Stimulated activated CD4-positive, alpha-beta T cell treated with anti-CD3 and anti-CD28 coated beads, Interleukin-1b, Interleukin-23, amount 100 ng/mL, for 48 hours (primary cell): ENCODE results near the gene TOR1A.
A peak's percentile ranks its signal among the peaks of the same experiment; 100 is the strongest.
"Not testable (repeated sequence)": the region's sequence is repeated elsewhere in the genome, so short reads cannot be mapped to it uniquely, and the experiment has no call there.

Experiments used
- DNase-seq: peaks from one replicate; pipeline ENCODE4 v3.0.0-alpha.2; 2020

TOR1A gene

DNA sequence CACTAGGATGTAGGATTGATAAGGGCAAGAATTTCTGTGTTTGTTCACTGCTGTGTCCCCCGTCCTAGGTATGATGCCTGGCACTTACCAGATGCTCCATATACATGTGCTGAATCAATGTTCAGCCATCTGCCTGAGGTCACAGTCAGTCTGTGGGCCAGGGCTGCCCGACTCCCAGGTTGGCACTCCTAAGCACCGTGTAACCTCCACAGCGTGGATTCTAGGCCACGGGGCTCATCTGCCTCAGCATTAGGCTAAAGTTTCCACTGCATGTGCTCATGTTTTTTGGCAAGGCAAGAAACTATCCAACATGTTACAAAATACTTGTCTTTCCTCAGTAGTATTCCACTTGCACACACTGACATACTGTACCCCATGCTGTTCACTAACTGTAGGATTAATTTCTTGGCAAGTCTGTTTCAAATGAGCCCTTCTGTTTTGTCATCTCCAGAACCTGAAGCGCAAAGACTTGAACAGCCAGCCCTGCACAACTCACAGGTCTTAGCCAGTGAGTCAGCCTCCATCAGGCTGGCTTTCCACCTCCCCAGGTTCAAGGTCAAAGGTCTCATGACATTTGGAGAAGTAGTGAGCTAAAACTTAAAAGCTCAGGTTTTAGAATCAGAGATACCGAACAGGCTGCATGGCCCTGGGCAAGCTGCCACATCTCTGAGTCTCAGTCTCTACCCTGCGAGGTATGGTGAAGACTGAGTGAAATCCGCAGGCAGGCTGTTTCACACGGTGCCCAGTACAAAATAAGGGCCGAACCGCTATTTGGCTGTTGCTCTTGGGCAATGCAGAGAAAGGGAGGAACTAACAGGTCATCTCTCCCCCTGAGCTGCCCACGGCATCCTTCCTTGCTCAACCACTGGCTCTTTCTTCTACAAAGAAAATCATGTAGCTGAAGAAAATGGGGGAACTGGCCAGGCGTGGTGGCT is 7.2 kb downstream of the TOR1A start:
- no peak for DNase-seq

- DNase-seq, result no peak
These were observed 8.7 kb downstream of the TOR1A start for GRCh38 chr9:129815278-129815677.

- no peak for DNase-seq
These were observed 9.3 kb downstream of the TOR1A start for GRCh38 chr9:129814432-129815223.

DNA sequence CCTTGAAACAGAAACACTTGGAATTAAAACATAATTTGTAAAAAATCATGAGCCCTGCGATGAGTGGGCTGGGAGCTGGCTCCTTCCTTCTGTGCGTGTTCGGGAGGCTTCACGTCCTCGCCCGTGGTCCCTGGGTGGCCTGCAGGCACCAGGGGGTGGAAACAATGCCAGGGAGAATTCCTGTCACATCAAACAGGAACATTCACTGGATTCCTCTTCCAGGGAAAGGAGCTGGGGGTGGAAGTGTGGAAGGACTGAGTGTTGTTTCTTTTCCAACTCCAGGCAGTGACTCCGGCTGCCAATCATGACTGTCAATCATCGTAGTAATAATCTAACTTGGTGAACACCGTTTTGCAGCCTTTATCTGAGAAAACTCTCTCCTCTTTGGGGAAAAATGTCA is 10.3 kb downstream of the TOR1A start:
- DNase-seq, result no peak

- no peak for DNase-seq
These were observed 11.6 kb downstream of the TOR1A start for GRCh38 chr9:129812385-129812784.

- no peak for DNase-seq
These were observed 12.0 kb downstream of the TOR1A start for GRCh38 chr9:129811967-129812363.

DNA sequence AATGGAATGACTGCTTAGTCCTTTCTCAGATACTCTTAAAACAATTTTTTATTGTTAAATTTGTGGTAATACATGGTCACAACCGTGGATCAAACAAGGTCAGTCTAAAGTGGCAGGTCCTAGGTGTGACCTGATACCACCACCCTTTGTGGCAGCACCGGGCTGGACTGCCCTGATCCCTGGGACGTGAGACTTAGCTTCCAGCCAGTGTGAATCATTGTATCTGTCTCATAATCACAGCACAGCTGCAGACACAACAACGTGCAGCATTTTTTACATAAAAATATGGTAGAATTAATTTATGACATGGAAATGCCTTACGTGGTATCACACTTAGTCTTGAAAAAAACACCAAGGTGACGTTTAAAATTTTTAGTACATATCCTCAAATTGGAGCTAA is 13.1 kb downstream of the TOR1A start:
- DNase-seq, result no peak

DNA sequence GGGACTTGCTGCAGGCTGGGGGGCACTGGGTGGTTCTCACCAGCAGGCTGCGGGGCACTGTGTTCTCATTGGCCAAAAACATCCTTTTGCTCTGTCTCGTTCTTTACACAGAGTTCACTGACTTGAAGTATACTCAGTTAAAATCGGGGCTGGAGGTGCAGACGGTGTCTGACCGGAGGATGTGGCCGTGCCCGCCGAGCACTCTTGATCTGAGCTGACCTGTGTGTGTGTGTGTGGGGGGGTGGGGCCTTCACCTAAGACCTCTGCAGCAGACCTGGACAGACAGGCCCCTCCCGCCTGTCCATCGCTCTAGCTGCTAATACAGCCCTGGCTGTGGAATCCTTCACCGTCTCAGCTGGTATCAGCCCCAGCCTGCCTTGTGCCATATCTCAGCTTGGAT is 13.8 kb downstream of the TOR1A start:
- DNase-seq, result no peak

DNA sequence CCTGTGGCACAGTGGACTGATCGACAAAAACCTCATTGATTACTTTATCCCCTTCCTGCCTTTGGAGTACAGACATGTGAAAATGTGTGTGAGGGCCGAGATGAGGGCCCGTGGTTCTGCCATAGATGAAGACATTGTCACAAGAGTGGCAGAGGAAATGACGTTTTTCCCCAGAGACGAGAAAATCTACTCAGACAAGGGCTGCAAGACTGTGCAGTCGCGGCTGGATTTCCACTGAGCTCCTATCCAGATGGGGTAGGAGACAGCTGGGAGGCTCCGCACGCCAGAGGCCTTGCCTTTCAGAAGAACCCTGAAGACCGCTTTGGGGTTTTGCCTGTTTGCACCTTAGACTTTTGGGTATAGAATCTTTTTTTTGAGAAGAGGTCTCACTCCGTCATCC is 14.6 kb downstream of the TOR1A start:
- no peak for DNase-seq

DNA sequence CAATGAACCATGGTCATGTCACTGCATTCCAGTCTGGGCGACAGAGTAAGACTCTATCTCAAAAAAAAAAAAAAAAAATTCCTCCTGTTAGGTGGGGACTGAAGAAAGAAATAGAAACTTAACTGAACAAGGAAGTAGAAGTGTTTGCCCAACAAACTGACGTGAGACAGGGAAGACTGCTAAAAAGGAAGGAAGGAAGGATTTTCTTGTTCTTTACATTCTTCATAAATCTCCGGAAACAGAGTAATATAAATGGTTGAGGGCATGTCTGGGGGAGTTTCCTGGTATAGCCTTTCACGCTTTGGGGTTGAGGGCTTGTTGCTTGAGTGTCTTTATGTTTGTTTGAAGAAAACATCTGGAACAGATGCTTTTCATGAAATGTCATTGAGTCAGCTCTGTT is 17.9 kb downstream of the TOR1A start:
- DNase-seq, result no peak

DNA sequence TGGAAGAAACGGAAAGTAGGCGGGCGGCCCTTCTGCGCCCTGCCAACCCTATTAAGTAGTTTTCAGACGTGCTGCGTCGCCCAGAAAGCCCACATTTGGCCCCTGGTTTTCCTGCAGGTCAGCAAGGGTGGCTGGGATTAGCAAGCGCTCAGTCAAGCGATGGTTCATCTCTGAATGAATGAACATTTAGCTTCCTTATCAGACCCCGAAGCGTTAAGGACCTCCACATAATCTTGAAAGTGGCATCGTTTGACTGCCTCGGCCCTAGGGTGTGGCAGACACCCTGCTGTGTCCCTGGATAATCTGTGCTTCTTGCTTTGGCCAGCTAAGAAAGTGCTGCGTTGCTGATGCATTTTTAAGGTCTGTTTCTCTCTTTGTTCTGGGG is 20.3 kb downstream of the TOR1A start:
- no peak for DNase-seq

GRCh38 chr9:129802833-129803675 is 20.9 kb downstream of the TOR1A start, which contains the start of gene TOR1B:
TOR1B (plus strand) TSS chr9:129803184; CDS start chr9:129803213, 29 bp downstream.
- DNase-seq, result peak; percentile 92

GRCh38 chr9:129801504-129801903 is 22.4 kb downstream of the TOR1A start:
- no peak for DNase-seq

DNA sequence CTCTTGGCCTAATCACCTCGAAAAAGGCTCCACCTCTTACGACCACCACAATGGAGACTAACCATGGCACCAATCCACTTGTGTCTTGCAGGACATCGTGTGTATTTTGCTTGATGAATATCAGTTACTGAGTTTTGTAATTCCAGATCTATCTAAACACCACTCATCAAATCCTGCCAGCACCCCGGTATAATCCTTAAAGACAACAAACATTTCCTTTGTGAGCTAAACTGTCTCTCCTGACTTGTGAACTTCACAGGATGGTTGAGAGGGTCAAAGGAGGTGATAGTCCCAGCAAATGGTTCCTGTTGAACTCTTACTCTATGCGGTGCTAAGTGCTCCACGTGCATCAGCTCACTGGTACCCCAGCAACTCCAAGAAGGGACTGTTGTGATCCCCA is 25.0 kb downstream of the TOR1A start:
- no peak for DNase-seq

DNA sequence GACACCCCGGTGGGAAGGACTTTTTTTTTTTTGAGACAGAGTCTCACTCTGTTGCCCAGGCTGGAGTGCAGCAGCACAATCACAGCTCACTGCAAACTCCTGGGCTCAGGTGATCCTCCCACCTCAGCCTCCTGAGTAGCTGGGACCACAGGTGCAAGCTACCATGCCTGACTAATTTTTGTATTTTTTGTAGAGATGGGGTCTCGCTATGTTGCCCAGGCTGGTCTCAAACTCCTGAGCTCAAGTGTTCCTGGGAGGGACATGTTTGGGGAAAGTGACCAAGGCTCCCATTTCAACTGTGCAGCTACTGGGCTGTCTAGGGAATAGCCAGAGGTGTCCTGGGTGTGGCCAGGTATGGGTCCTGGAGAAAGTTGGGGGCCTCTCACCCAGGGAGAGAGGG is 27.9 kb downstream of the TOR1A start:
- not testable (repeated sequence) for DNase-seq

- DNase-seq, result no peak
These were observed 29.4 kb downstream of the TOR1A start for GRCh38 chr9:129794549-129794948.

DNA sequence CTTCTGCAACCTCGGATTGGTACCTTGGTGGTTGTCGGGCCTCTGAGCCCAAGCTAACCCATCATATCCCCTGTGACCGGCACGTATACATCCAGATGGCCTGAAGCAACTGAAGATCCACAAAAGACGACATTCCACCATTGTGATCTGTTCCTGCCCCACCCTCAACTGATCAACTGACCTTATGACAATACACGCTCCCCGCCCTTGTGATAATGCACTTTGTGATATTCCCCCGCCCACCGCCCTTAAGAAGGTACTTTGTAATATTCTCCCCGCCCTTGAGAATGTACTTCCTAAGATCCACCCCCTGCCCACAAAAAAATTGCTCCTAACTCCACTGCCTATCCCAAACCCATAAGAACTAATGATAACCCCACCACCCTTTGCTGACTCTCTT is 37.5 kb downstream of the TOR1A start:
- no peak for DNase-seq

DNA sequence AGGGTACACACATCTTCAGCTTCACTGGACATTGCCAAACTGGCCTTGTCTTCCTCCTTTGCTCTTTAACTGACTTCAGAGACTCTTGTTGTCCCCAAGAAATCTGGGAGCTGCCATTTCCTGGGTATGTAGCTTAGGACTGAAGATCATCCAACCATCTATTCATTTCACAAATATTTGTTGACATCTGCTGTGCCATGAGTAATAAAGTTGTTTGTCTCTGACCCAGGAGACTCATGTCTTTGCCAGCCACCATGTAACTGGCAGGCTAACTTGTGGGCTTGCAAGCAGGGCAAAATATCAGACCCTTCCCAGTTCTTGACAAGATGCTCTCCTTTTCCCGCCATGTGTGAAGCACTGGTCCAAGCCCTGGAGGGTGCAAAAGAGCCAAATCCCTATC is 38.1 kb downstream of the TOR1A start:
- no peak for DNase-seq

DNA sequence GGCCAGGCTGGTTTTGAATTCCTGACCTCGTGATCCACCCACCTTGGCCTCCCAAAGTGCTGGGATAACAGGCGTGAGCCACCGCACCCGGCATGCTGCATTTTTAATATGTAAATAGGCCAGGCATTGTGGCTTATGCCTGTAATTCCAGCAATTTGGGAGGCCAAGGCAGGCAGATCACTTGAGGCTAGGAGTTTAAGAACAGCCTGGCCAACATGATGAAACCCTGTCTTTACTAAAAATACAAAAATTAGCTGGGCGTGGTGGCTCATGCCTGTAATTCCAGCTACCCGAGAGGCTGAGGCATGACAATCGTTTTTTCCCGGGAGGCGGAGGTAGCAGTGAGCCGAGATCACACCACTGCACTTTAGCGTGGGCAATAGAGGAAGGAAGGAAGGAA is 39.0 kb downstream of the TOR1A start:
- DNase-seq, result not testable (repeated sequence)

- peak; percentile 75 for DNase-seq
These were observed 40.2 kb downstream of the TOR1A start for GRCh38 chr9:129783516-129784361.

GRCh38 chr9:129781981-129782380 is 42.0 kb downstream of the TOR1A start:
- no peak for DNase-seq

- DNase-seq, result no peak
These were observed 42.8 kb downstream of the TOR1A start for GRCh38 chr9:129781131-129781530.
